ENCODE results near the gene FGR.

The FGR gene

DNA sequence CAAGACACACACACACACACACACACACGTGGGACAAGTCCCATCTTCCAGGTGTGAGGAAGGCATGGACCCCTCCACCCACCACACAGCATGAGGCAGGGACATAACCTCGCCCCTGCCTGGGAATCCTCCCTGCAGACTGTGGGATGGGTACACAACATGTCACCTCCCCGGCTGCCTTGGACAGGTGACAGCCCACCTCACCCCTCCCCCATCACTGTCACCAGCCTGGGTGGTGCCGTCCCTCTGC, 71.7 kb downstream of the FGR start:
- H3K4me1 Mint-ChIP-seq, result peaks cover 94% of the 10 kb centered on the region
- H3K4me3 Mint-ChIP-seq, result no peak overlapping the region
- TF ChIP-seq, protein P1, sequence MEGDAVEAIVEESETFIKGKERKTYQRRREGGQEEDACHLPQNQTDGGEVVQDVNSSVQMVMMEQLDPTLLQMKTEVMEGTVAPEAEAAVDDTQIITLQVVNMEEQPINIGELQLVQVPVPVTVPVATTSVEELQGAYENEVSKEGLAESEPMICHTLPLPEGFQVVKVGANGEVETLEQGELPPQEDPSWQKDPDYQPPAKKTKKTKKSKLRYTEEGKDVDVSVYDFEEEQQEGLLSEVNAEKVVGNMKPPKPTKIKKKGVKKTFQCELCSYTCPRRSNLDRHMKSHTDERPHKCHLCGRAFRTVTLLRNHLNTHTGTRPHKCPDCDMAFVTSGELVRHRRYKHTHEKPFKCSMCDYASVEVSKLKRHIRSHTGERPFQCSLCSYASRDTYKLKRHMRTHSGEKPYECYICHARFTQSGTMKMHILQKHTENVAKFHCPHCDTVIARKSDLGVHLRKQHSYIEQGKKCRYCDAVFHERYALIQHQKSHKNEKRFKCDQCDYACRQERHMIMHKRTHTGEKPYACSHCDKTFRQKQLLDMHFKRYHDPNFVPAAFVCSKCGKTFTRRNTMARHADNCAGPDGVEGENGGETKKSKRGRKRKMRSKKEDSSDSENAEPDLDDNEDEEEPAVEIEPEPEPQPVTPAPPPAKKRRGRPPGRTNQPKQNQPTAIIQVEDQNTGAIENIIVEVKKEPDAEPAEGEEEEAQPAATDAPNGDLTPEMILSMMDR (IDR thresholded peaks at IDR 0.05), result no peak
- H3K27ac Mint-ChIP-seq, result peak overlapping the region; percentile 94
- H3K9me3 Mint-ChIP-seq, result no peaks in the 10 kb centered on the region
- DNase-seq, result no peak
- peaks cover 4% of the 10 kb centered on the region for H3K36me3 Mint-ChIP-seq (ENCODE audit: low read depth)
- H3K27me3 Mint-ChIP-seq (ENCODE audit: low read depth, poor library complexity), result no peaks in the 10 kb centered on the region

DNA sequence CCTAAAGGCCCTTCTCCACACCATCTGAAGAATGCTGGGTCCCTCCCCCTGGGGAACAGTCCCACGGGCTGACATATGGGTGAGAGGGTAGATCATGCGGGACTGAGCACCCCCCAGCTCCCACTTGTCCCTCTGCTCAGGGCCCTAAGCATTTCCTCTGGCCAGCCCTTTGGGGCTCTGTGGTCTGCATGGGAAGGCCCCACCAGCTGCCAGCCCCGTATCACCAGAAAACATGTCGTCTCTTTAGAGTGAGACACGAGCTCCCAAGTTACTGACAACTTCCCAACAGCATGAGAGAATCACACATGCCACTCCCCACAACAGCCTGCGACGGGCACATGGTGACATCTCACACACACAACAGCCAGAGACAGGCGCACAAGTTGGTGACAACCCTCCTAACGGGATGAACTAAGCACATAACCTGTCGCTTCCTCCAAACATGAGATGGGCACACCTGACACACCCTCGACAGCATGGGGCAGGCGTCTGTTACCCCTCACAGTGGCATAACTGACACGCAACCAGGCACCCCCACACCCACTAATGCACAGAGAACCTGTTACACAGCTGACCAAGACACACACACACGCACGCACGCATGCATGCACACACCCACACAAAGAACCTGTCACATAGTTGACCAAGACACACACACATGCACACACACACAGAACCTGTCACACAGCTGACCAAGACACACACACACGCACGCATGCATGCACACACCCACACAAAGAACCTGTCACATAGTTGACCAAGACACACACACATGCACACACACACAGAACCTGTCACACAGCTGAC, 72.2 kb downstream of the FGR start:
- H3K27me3 Mint-ChIP-seq (ENCODE audit: low read depth, poor library complexity), result no peaks in the 10 kb centered on the region
- DNase-seq, result no peak
- H3K4me3 Mint-ChIP-seq, result peak overlapping the region; percentile 21
- peak overlapping the region; percentile 94 for H3K27ac Mint-ChIP-seq
- TF ChIP-seq, protein P1 (IDR thresholded peaks at IDR 0.05), result no peak
- peaks cover 94% of the 10 kb centered on the region for H3K4me1 Mint-ChIP-seq
- no peaks in the 10 kb centered on the region for H3K9me3 Mint-ChIP-seq
- H3K36me3 Mint-ChIP-seq (ENCODE audit: low read depth), result peaks cover 4% of the 10 kb centered on the region
